Measurements from ENCODE around the gene MAPT.

DNA sequence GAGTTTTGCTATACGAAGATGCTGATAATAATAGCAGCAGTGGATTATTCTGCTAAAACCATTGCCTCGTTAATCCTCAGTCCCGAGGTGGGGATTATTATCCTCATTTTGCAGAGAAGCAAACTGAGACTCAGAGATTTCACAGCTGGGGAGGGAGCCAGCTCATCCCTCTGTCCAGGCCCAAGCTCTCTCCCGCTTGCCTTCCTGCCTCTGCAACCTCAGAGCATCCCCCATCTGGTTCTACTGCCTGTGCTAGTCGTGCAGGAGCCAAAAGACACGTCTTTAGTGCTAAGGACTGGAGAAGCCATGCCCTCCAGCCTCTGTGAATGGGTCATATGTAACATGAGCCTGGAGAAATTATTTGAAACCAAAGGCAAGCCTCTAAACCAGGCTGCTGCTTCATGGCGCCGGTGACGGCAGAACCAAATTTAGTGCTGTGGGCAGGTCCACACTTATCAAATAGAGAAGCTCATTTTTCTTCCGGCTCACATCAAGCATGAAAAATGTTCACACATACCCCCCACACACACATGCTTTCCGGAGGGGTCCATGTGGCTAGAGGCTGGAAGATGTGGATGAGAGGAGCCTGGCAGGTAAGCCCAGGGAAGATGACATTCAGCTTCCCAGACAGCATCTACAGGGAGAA is 13.5 kb downstream of the MAPT start:
- TF ChIP-seq, protein P1, sequence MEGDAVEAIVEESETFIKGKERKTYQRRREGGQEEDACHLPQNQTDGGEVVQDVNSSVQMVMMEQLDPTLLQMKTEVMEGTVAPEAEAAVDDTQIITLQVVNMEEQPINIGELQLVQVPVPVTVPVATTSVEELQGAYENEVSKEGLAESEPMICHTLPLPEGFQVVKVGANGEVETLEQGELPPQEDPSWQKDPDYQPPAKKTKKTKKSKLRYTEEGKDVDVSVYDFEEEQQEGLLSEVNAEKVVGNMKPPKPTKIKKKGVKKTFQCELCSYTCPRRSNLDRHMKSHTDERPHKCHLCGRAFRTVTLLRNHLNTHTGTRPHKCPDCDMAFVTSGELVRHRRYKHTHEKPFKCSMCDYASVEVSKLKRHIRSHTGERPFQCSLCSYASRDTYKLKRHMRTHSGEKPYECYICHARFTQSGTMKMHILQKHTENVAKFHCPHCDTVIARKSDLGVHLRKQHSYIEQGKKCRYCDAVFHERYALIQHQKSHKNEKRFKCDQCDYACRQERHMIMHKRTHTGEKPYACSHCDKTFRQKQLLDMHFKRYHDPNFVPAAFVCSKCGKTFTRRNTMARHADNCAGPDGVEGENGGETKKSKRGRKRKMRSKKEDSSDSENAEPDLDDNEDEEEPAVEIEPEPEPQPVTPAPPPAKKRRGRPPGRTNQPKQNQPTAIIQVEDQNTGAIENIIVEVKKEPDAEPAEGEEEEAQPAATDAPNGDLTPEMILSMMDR (IDR thresholded peaks at IDR 0.05 in 4 of 5, conservative IDR thresholded peaks at IDR 0.05 in 1 of 5) = no peak
- peak in 1 of 2 donors; percentile 32 for TF ChIP-seq POLR2A (IDR thresholded peaks at IDR 0.05)
